Stimulated activated CD8-positive, alpha-beta memory T cell treated with anti-CD3 and anti-CD28 coated beads, Interleukin-12 subunit alpha, Interleukin-12 subunit beta, amount 100 ng/mL, for 4 hours (primary cell): ENCODE results near the gene CD44.
"Not testable (repeated sequence)": the region's sequence is repeated elsewhere in the genome, so short reads cannot be mapped to it uniquely, and the experiment has no call there.

Source experiments
- DNase-seq: peaks from one replicate; pipeline ENCODE4 v3.0.0-alpha.2; 2020; ENCODE audit warnings: low read depth

Gene CD44

GRCh38 chr11:35214226-35214770 is 75.3 kb downstream of the CD44 start:
- no peak for DNase-seq

GRCh38 chr11:35214792-35215193 is 75.8 kb downstream of the CD44 start:
- DNase-seq: no peak

- no peak for DNase-seq
Observed at GRCh38 chr11:35215945-35216344, 77.0 kb downstream of the CD44 start.

- DNase-seq: no peak
Observed at GRCh38 chr11:35216962-35217678, 78.1 kb downstream of the CD44 start.

GRCh38 chr11:35218956-35219355 is 80.0 kb downstream of the CD44 start:
- DNase-seq: no peak

GRCh38 chr11:35223371-35223796 is 84.4 kb downstream of the CD44 start:
- no peak for DNase-seq

- DNase-seq: no peak
Observed at GRCh38 chr11:35223991-35224390, 85.0 kb downstream of the CD44 start.

- no peak for DNase-seq
Observed at GRCh38 chr11:35225946-35226520, 87.1 kb downstream of the CD44 start.

- not testable (repeated sequence) for DNase-seq
Observed at GRCh38 chr11:35226756-35227155, 87.8 kb downstream of the CD44 start.

GRCh38 chr11:35227576-35228327 is 88.8 kb downstream of the CD44 start:
- no peak for DNase-seq

GRCh38 chr11:35228328-35228725 is 89.4 kb downstream of the CD44 start:
- no peak for DNase-seq

GRCh38 chr11:35230388-35230787 is 91.4 kb downstream of the CD44 start:
- no peak for DNase-seq

GRCh38 chr11:35231076-35231860 is 92.3 kb downstream of the CD44 start:
- DNase-seq: no peak

GRCh38 chr11:35232891-35233330 is 93.9 kb downstream of the CD44 start:
- DNase-seq: no peak

- DNase-seq: no peak
Observed at GRCh38 chr11:35233518-35233917, 94.5 kb downstream of the CD44 start.

- no peak for DNase-seq
Observed at GRCh38 chr11:35234460-35235156, 95.6 kb downstream of the CD44 start.

GRCh38 chr11:35235157-35235468 is 96.1 kb downstream of the CD44 start:
- no peak for DNase-seq

GRCh38 chr11:35235498-35235897 is 96.5 kb downstream of the CD44 start:
- DNase-seq: no peak

GRCh38 chr11:35235936-35236666 is 97.1 kb downstream of the CD44 start:
- DNase-seq: peak; percentile 26

- no peak for DNase-seq
Observed at GRCh38 chr11:35236667-35237003, 97.7 kb downstream of the CD44 start.

- no peak for DNase-seq
Observed at GRCh38 chr11:35237351-35237750, 98.4 kb downstream of the CD44 start.
